Measurements from ENCODE around the gene CCDC181. TPM values are rescaled to one million over a fixed set of nuclear protein-coding genes. Genes with fewer than 3 reads are reported as not detected.
"Not testable (repeated sequence)": the region's sequence is repeated elsewhere in the genome, so short reads cannot be mapped to it uniquely, and the experiment has no call there.

Gene CCDC181
- total RNA-seq, 4 donors from 2014 or later = 0.80 to 1.2 TPM; not detected in 2

GRCh38 chr1:169426174-169426705, 1.0 kb downstream of the CCDC181 start:
- Histone ChIP-seq H3K27ac (no peak overlapping the region), H3K4me1 (peaks cover 0 to 8% of the 10 kb centered on the region in 2 donors), H3K9me3 (no peaks in the 10 kb centered on the region), H3K36me3 (no peaks in the 10 kb centered on the region), H3K27me3 (peaks cover 16 to 39% (median 24%) of the 10 kb centered on the region in 3 donors), H3K4me3 (no peak overlapping the region)
- in situ Hi-C loops (cut with MboI; ENCODE audit: low sequenced_read_pairs in 4 of 4) = no loop called here
- no peak for ATAC-seq
- no peak for DNase-seq
- no peak for TF ChIP-seq CTCF (IDR thresholded peaks at IDR 0.05 in 4 of 5, conservative IDR thresholded peaks at IDR 0.05 in 1 of 5)
- no peak for TF ChIP-seq POLR2A (IDR thresholded peaks at IDR 0.05)
- intact Hi-C loops (cut with DNase I; ENCODE audit: low total_unique reads) = no loop called here

- ATAC-seq (no peak), DNase-seq (no peak)
- no peaks in the 10 kb centered on the region for H3K36me3 ChIP-seq
- in situ Hi-C loops (cut with MboI; ENCODE audit: low sequenced_read_pairs in 4 of 4) (no loop called here), intact Hi-C loops (cut with DNase I; ENCODE audit: low total_unique reads) (no loop called here)
- H3K4me3 ChIP-seq = no peak overlapping the region
- no peaks in the 10 kb centered on the region for H3K4me1 ChIP-seq
- no peak for TF ChIP-seq CTCF (IDR thresholded peaks at IDR 0.05 in 4 of 5, conservative IDR thresholded peaks at IDR 0.05 in 1 of 5)
- no peak for TF ChIP-seq POLR2A (IDR thresholded peaks at IDR 0.05)
- no peak overlapping the region for H3K27ac ChIP-seq
- H3K27me3 ChIP-seq = peaks cover 2 to 15% (median 5%) of the 10 kb centered on the region in 3 donors
- no peaks in the 10 kb centered on the region for H3K9me3 ChIP-seq
Measured at GRCh38 chr1:169421309-169421708, 6.0 kb downstream of the CCDC181 start.

GRCh38 chr1:169414952-169415351, 12.3 kb downstream of the CCDC181 start:
- intact Hi-C loops (cut with DNase I; ENCODE audit: low total_unique reads) (no loop called here), in situ Hi-C loops (cut with MboI; ENCODE audit: low sequenced_read_pairs in 4 of 4) (no loop called here)
- ATAC-seq (no peak), DNase-seq (no peak)
- no peak overlapping the region for H3K27ac ChIP-seq
- no peak overlapping the region for H3K4me3 ChIP-seq
- H3K36me3 ChIP-seq = no peaks in the 10 kb centered on the region
- H3K9me3 ChIP-seq = no peaks in the 10 kb centered on the region
- no peaks in the 10 kb centered on the region for H3K27me3 ChIP-seq
- H3K4me1 ChIP-seq = no peaks in the 10 kb centered on the region
- TF ChIP-seq POLR2A (IDR thresholded peaks at IDR 0.05) (no peak), CTCF (IDR thresholded peaks at IDR 0.05 in 4 of 5, conservative IDR thresholded peaks at IDR 0.05 in 1 of 5) (no peak)

GRCh38 chr1:169408340-169408739, 18.9 kb downstream of the CCDC181 start:
- H3K36me3 ChIP-seq; H3K27ac ChIP-seq; DNase-seq; ATAC-seq; H3K9me3 ChIP-seq; in situ Hi-C loops (cut with MboI; ENCODE audit: low sequenced_read_pairs in 4 of 4); H3K27me3 ChIP-seq; H3K4me3 ChIP-seq; H3K4me1 ChIP-seq; intact Hi-C loops (cut with DNase I; ENCODE audit: low total_unique reads): not testable (repeated sequence)

- intact Hi-C loops (cut with DNase I; ENCODE audit: low total_unique reads); ATAC-seq; H3K4me3 ChIP-seq; DNase-seq; H3K4me1 ChIP-seq; H3K9me3 ChIP-seq; H3K27ac ChIP-seq; H3K27me3 ChIP-seq; H3K36me3 ChIP-seq; in situ Hi-C loops (cut with MboI; ENCODE audit: low sequenced_read_pairs in 4 of 4): not testable (repeated sequence)
Measured at GRCh38 chr1:169402578-169402977, 24.7 kb downstream of the CCDC181 start.

- Histone ChIP-seq H3K4me1 (no peaks in the 10 kb centered on the region), H3K36me3 (peaks cover 0 to 24% of the 10 kb centered on the region in 2 donors), H3K4me3 (no peak overlapping the region), H3K9me3 (no peaks in the 10 kb centered on the region), H3K27ac (no peak overlapping the region), H3K27me3 (no peaks in the 10 kb centered on the region)
- ATAC-seq (no peak), DNase-seq (no peak)
- intact Hi-C loops (cut with DNase I; ENCODE audit: low total_unique reads) (no loop called here), in situ Hi-C loops (cut with MboI; ENCODE audit: low sequenced_read_pairs in 4 of 4) (loop anchor here in 1 of 4 donors (25.0 kb wide), 1 partner anchor 141 kb away; no protein-coding TSS in a partner anchor)
- TF ChIP-seq CTCF (IDR thresholded peaks at IDR 0.05 in 4 of 5, conservative IDR thresholded peaks at IDR 0.05 in 1 of 5) = no peak
- no peak for TF ChIP-seq POLR2A (IDR thresholded peaks at IDR 0.05)
Measured at GRCh38 chr1:169395955-169396354, 31.3 kb downstream of the CCDC181 start.

Measured in gastrocnemius medialis (tissue), 4 donors.